ENCODE measurements around the gene DGLUCY.
"Not testable (repeated sequence)": the region's sequence is repeated elsewhere in the genome, so short reads cannot be mapped to it uniquely, and the experiment has no call there.

The DGLUCY gene

GRCh38 chr14:91146661-91147060 lies 32.8 kb downstream of the DGLUCY start:
- TF ChIP-seq CTCF (IDR thresholded peaks at IDR 0.05; ENCODE audit: borderline replicate concordance, insufficient read depth, low read depth, low read length) = no peak
- H3K4me3 ChIP-seq (ENCODE audit: low read depth, low read length) = no peak overlapping the region

- no peak overlapping the region for H3K4me3 ChIP-seq (ENCODE audit: low read depth, low read length)
- TF ChIP-seq CTCF (IDR thresholded peaks at IDR 0.05; ENCODE audit: borderline replicate concordance, insufficient read depth, low read depth, low read length) = no peak
Observed at GRCh38 chr14:91149462-91149861, 35.6 kb downstream of the DGLUCY start.

GRCh38 chr14:91152499-91152898 lies 38.6 kb downstream of the DGLUCY start:
- no peak overlapping the region for H3K4me3 ChIP-seq (ENCODE audit: low read depth, low read length)
- TF ChIP-seq CTCF (IDR thresholded peaks at IDR 0.05; ENCODE audit: borderline replicate concordance, insufficient read depth, low read depth, low read length) = no peak

GRCh38 chr14:91153360-91153759 lies 39.5 kb downstream of the DGLUCY start:
- no peak for TF ChIP-seq CTCF (IDR thresholded peaks at IDR 0.05; ENCODE audit: borderline replicate concordance, insufficient read depth, low read depth, low read length)
- H3K4me3 ChIP-seq (ENCODE audit: low read depth, low read length) = no peak overlapping the region

- H3K4me3 ChIP-seq (ENCODE audit: low read depth, low read length) = no peak overlapping the region
- TF ChIP-seq CTCF (IDR thresholded peaks at IDR 0.05; ENCODE audit: borderline replicate concordance, insufficient read depth, low read depth, low read length) = no peak
Observed at GRCh38 chr14:91154851-91155625, 41.2 kb downstream of the DGLUCY start.

- TF ChIP-seq CTCF (IDR thresholded peaks at IDR 0.05; ENCODE audit: borderline replicate concordance, insufficient read depth, low read depth, low read length) = no peak
Observed at GRCh38 chr14:91155626-91156089, 41.8 kb downstream of the DGLUCY start.

GRCh38 chr14:91156142-91156666 lies 42.3 kb downstream of the DGLUCY start:
- H3K4me3 ChIP-seq (ENCODE audit: low read depth, low read length) = not testable (repeated sequence)

More at GRCh38 chr14:91155626-91156089, 41.8 kb downstream of the DGLUCY start:
- H3K4me3 ChIP-seq (ENCODE audit: low read depth, low read length) = no peak overlapping the region

GRCh38 chr14:91156877-91157276 lies 43.0 kb downstream of the DGLUCY start:
- not testable (repeated sequence) for H3K4me3 ChIP-seq (ENCODE audit: low read depth, low read length)

Measured in GM12875 (cell line).